Measurements from ENCODE around the gene SCYGR1.

DNA sequence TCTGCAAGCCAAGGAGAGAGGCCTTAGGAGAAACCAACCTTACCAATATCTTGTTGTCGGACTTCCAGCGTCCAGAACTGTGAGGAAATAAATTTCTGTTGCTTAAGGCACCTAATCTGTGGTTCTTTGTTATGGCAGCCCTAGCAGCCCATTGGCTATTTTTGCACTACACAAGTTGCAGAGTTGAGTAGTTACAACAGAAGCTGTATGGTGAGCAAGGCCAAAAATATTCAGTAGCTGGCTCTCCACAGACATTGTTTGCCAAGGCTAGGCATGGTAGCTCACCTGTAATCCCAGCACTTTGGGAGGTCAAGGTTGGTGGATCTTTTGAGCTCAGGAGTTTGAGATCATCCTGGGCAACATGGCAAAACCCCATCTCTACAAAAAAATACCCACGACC is 27.1 kb upstream of the SCYGR1 start:
- TF ChIP-seq, protein P1, sequence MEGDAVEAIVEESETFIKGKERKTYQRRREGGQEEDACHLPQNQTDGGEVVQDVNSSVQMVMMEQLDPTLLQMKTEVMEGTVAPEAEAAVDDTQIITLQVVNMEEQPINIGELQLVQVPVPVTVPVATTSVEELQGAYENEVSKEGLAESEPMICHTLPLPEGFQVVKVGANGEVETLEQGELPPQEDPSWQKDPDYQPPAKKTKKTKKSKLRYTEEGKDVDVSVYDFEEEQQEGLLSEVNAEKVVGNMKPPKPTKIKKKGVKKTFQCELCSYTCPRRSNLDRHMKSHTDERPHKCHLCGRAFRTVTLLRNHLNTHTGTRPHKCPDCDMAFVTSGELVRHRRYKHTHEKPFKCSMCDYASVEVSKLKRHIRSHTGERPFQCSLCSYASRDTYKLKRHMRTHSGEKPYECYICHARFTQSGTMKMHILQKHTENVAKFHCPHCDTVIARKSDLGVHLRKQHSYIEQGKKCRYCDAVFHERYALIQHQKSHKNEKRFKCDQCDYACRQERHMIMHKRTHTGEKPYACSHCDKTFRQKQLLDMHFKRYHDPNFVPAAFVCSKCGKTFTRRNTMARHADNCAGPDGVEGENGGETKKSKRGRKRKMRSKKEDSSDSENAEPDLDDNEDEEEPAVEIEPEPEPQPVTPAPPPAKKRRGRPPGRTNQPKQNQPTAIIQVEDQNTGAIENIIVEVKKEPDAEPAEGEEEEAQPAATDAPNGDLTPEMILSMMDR (IDR thresholded peaks at IDR 0.05), result no peak
- TF ChIP-seq POLR2A (IDR thresholded peaks at IDR 0.05), result no peak

All from thyroid gland (tissue), 4 donors.